Endothelial cell (in vitro differentiated cells): ENCODE results near the gene SSC5D. TPM values are rescaled to one million over a fixed set of nuclear protein-coding genes. Genes with fewer than 3 reads are reported as not detected.

Source experiments
- DNase-seq: peaks from one replicate; pipeline ENCODE4 v3.0.0; 2021; ENCODE audit warnings: low spot score
- H3K27ac Mint-ChIP-seq: one replicate; pipeline ENCODE4 v1.8.0; 2021; ENCODE audit warnings: mixed read lengths, inconsistent platforms; ENCODE audit not compliant: unreplicated experiment
- H3K27me3 Mint-ChIP-seq: one replicate; pipeline ENCODE4 v1.8.0; 2021; ENCODE audit warnings: mild to moderate bottlenecking, moderate library complexity, mixed read lengths, inconsistent platforms; ENCODE audit not compliant: unreplicated experiment
- H3K36me3 Mint-ChIP-seq: one replicate; pipeline ENCODE4 v1.8.0; 2021; ENCODE audit warnings: mild to moderate bottlenecking, low read depth, mixed read lengths, inconsistent platforms; ENCODE audit not compliant: unreplicated experiment
- H3K4me1 Mint-ChIP-seq: one replicate; pipeline ENCODE4 v1.8.0; 2021; ENCODE audit warnings: mild to moderate bottlenecking, mixed read lengths, inconsistent platforms; ENCODE audit not compliant: unreplicated experiment
- H3K4me3 Mint-ChIP-seq: one replicate; pipeline ENCODE4 v1.8.0; 2021; ENCODE audit warnings: mild to moderate bottlenecking, mixed read lengths, inconsistent platforms; ENCODE audit not compliant: unreplicated experiment
- H3K9me3 Mint-ChIP-seq: one replicate; pipeline ENCODE4 v1.8.0; 2021; ENCODE audit warnings: mixed read lengths, inconsistent platforms; ENCODE audit not compliant: unreplicated experiment
- total RNA-seq: library from RNA; stranded (reverse); fragmentation: NEBNext Ultra II Directional; extraction: Animal tissue kit (Norgen Biotek cat#: 25700); gene quantifications from one replicate; pipeline ENCODE4 v1.2.1, GENCODE V29; 2021; ENCODE audit not compliant: unreplicated experiment
- TF ChIP-seq, protein P1 (sequence below): fragments of 200-600 bp; sonication (generic); IDR thresholded peaks from one replicate; pipeline ENCODE4 v1.5.0; 2021; ENCODE audit warnings: antibody characterized with exemption; ENCODE audit not compliant: unreplicated experiment

SSC5D gene
- total RNA-seq, 1 donor from 2014 or later: 0.95 TPM

DNA sequence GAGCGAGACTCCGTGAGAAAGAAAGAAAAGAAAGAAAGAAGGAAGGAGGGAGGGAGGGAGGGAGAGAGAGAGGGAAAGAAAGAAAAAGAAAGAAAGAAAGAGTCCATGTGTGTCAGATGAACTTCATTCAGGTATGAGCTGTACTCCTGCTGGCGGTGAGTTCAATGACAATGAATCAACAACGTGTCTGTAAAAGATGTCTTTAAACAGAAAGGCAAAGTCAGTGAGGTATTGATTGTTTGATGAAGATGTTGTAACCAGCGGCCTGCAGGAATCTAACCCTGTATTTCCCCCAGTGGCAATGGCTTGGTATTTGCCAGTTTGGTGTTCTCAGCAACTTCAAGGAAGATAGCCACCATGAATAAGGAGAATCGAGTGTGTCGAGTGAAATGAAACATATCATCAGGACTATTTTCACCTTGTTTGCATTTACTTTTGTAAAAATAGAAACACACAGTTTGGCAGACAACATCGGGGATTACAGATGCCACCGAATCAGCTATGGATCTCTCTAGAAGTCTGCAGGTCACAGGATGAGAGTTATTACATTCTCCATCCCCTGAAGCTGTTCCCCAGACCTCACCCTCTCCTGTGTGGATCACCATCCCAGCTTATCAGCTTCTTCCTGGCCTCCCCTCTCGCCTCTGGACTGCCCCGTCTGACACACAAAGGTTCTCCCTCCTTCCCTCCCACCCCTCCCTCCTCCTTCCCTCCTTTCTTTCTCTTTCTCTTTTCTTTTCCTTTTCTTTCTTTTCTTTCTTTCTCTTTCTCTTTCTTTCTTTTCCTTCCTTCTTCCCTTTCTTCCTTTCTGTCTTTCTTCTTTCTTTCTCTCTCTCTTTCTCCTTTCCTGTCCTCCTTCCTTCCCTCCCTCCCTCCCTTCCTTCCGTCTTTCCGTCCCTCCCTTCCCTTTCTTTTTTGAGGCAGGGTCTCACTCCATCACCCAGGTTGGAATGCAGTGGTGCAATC is 65.3 kb downstream of the SSC5D start:
- no peak for DNase-seq
- peaks cover 10% of the 10 kb centered on the region for H3K27me3 Mint-ChIP-seq
- no peak overlapping the region for H3K4me3 Mint-ChIP-seq
- H3K36me3 Mint-ChIP-seq: no peaks in the 10 kb centered on the region
- peaks cover 15% of the 10 kb centered on the region for H3K4me1 Mint-ChIP-seq
- no peak overlapping the region for H3K27ac Mint-ChIP-seq
- TF ChIP-seq, protein P1, sequence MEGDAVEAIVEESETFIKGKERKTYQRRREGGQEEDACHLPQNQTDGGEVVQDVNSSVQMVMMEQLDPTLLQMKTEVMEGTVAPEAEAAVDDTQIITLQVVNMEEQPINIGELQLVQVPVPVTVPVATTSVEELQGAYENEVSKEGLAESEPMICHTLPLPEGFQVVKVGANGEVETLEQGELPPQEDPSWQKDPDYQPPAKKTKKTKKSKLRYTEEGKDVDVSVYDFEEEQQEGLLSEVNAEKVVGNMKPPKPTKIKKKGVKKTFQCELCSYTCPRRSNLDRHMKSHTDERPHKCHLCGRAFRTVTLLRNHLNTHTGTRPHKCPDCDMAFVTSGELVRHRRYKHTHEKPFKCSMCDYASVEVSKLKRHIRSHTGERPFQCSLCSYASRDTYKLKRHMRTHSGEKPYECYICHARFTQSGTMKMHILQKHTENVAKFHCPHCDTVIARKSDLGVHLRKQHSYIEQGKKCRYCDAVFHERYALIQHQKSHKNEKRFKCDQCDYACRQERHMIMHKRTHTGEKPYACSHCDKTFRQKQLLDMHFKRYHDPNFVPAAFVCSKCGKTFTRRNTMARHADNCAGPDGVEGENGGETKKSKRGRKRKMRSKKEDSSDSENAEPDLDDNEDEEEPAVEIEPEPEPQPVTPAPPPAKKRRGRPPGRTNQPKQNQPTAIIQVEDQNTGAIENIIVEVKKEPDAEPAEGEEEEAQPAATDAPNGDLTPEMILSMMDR: no peak
- no peaks in the 10 kb centered on the region for H3K9me3 Mint-ChIP-seq

DNA sequence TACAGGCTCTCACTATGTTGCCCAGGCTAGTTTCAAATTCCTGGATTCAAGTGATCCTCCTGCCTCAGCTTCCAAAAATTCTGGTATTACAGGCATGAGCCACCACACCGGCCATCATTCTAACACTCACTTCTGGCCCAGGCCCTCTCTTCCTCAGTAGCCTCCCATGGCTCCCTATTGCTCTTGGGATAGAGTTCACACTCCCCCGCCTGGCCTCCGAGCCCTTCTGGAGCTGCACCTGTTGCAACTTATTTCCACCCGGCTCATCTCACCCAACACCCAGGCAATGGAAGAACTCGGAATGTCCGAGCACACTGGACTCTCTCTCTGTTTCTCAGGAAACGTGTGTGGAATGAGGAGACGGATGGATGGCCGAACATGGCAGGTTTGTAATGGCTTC is 66.1 kb downstream of the SSC5D start:
- peaks cover 10% of the 10 kb centered on the region for H3K27me3 Mint-ChIP-seq
- DNase-seq: no peak
- H3K4me3 Mint-ChIP-seq: no peak overlapping the region
- peaks cover 15% of the 10 kb centered on the region for H3K4me1 Mint-ChIP-seq
- H3K27ac Mint-ChIP-seq: no peak overlapping the region
- TF ChIP-seq, protein P1: no peak
- H3K36me3 Mint-ChIP-seq: no peaks in the 10 kb centered on the region
- no peaks in the 10 kb centered on the region for H3K9me3 Mint-ChIP-seq

DNA sequence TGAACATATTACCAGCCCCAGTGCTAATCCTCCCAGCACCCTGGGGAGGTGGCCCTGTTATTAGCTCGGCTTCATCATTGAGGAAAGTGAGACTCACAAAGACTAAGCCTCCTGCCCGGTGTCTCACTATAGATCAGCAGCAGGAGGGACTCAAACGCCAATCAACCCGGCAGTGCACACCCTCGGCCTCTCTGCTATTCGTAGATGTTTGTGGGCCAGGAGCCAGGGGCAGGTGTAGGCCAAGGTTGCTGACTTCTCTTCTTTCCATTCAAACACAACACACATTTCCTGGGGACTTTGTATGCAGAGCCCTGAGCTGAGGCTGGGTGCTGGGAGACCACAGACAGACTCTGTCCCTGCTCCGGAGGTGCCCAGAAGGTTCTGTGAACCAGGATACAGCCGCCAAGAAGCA is 66.5 kb downstream of the SSC5D start:
- no peaks in the 10 kb centered on the region for H3K36me3 Mint-ChIP-seq
- no peak overlapping the region for H3K4me3 Mint-ChIP-seq
- TF ChIP-seq, protein P1: no peak
- no peaks in the 10 kb centered on the region for H3K9me3 Mint-ChIP-seq
- DNase-seq: no peak
- peaks cover 12% of the 10 kb centered on the region for H3K4me1 Mint-ChIP-seq
- peaks cover 10% of the 10 kb centered on the region for H3K27me3 Mint-ChIP-seq
- no peak overlapping the region for H3K27ac Mint-ChIP-seq

DNA sequence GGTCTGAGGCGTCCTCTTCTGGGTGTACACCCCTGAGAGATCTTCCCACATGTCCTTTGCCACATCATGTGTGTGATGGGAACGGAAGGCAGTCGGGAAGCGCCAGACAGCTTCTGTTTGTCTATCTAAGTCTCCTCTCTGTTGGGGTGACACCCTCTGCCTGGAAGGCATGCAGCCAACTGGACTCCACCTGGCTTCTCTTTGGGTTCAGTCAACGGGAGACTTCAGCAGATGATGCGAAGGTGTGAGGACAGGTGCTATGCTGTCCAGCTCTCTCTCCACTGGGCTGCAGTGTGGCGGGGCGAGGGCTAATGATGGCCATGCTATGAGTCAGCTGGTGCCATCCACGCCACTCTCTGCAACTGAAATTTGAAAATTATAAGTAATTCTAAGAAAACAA is 71.4 kb downstream of the SSC5D start:
- peaks cover 6% of the 10 kb centered on the region for H3K27me3 Mint-ChIP-seq
- no peaks in the 10 kb centered on the region for H3K9me3 Mint-ChIP-seq
- no peak for DNase-seq
- H3K4me1 Mint-ChIP-seq: peaks cover 12% of the 10 kb centered on the region
- no peak overlapping the region for H3K4me3 Mint-ChIP-seq
- TF ChIP-seq, protein P1: no peak
- no peak overlapping the region for H3K27ac Mint-ChIP-seq
- no peaks in the 10 kb centered on the region for H3K36me3 Mint-ChIP-seq

DNA sequence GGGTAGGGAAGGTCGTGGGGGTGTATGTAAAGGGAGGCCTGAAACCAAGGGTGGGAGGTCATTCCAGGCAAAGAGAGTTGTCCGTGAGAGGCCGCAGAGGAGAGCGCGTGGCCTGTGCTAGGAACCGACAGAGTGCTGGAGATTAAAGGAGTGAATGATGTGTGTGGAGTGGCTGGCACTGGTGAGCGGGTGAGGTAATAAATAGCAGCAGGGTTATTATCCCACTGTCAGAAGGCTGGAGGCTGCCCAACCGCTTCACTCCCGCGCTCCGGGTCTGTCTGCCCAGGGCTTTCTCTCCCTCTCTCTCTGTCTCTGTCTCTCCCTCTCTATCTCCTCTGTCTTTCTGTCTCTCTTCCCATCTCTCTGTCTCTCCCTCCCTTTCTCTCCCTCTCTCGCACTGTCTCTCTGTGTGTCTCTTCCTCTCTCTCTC is 75.0 kb downstream of the SSC5D start:
- H3K27me3 Mint-ChIP-seq: peaks cover 7% of the 10 kb centered on the region
- TF ChIP-seq, protein P1: no peak
- H3K4me3 Mint-ChIP-seq: peak overlapping the region; percentile 51
- H3K4me1 Mint-ChIP-seq: no peaks in the 10 kb centered on the region
- H3K9me3 Mint-ChIP-seq: no peaks in the 10 kb centered on the region
- H3K27ac Mint-ChIP-seq: no peak overlapping the region
- DNase-seq: no peak
- H3K36me3 Mint-ChIP-seq: no peaks in the 10 kb centered on the region
